Right ventricle myocardium superior (tissue), 1 donor: ENCODE results near the gene PFKFB2. TPM values are rescaled to one million over a fixed set of nuclear protein-coding genes. Genes with fewer than 3 reads are reported as not detected.
A peak's percentile ranks its signal among the peaks of the same experiment; 100 is the strongest.

Experiments
- ATAC-seq: fragments of 200-7000 bp; cut with Tn5 transposase; one replicate; pipeline ENCODE4 v1.9.1; 2020; ENCODE audit warnings: mild to moderate bottlenecking; ENCODE audit not compliant: poor library complexity
- DNase-seq: peaks from one replicate; pipeline ENCODE4 v3.0.0-alpha.2; 2020
- intact Hi-C: fragments of 100-400 bp; cut with DNase I; formaldehyde crosslinking; loops from one replicate; pipeline ENCODE4 v1.11.2; 2022
- total RNA-seq: library from RNA; stranded (reverse); fragmentation: NEBNext Ultra II Directional; extraction: Animal tissue kit (Norgen Biotek cat#: 25700); gene quantifications from one replicate; pipeline ENCODE4 v1.2.1, GENCODE V29; 2021
- donor health status: DM: no; HTN: yes; CAD: no; lungs with severe emphysema.

PFKFB2 gene
- total RNA-seq, 1 donor from 2014 or later = 77.9 TPM

- no peak for ATAC-seq
- intact Hi-C loops = no loop called here
These were observed 32.4 kb upstream of the PFKFB2 start for GRCh38 chr1:207020709-207021107.

DNA sequence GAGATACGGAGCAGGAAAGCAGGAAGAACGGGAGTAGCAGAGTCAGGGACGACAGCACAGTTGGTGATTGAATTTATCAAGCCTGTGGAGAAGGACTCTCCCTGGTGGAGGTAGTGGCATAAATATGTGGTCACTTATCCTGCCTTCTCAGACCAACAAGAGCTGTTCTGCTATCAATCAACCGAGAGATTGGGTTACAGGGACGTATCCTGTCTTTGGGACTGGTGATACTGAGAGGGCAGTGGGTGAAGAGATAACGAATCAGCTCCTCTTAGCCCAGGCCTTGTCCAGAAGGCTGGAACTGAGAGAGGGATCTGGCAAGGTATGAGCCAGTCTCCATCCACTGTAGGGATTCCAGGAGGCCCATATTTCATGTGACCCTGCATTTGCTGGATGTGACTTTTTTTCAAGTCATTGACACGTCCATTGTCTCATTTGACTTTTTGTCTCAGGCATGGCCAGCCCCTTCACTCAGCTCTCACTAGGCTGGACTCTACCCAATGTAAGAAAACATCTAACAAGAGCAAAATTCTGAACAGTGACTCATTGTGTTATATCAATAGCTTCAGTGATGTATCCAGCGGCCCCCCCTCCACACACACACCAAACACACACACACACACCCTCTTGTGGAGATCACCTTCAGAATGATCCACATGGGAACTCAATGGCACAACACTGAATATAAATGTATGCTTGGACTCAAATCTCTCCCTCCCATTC lies 31.8 kb upstream of the PFKFB2 start:
- DNase-seq = no peak
- no peak for ATAC-seq
- intact Hi-C loops = no loop called here

More at GRCh38 chr1:207020709-207021107, 32.4 kb upstream of the PFKFB2 start:
- DNase-seq = no peak

GRCh38 chr1:207021876-207022596 lies 31.0 kb upstream of the PFKFB2 start:
- no peak for DNase-seq
- ATAC-seq = no peak
- intact Hi-C loops = no loop called here

- DNase-seq (peak; percentile 63), ATAC-seq (peak; percentile 35)
- intact Hi-C loops = no loop called here
These were observed 29.9 kb upstream of the PFKFB2 start for GRCh38 chr1:207022996-207023679.

- no peak for DNase-seq
- intact Hi-C loops = no loop called here
- ATAC-seq = peak; percentile 23
These were observed 28.6 kb upstream of the PFKFB2 start for GRCh38 chr1:207024202-207025145.

GRCh38 chr1:207025146-207025880 lies 27.8 kb upstream of the PFKFB2 start:
- intact Hi-C loops = no loop called here
- ATAC-seq = peak; percentile 77
- no peak for DNase-seq

DNA sequence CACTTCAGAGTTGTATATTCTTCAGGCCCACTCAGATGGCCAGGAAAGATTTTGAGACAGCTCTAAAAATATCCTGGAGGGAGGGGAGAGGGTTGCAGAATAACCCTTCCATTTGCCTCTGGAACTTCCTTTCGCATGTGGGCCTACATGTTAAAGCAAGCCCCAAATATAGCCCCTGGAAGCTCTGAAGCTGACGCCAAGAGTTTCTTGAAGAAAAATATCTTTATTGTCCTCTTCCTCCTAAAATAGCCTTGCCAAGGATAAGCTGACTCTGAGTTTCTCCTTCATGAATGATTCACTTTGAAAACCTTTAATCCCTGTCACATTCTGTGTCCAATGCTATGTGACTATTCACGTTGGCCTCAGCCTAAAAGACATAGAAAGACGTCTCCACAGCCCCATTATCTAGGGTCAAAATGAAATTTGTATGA lies 27.0 kb upstream of the PFKFB2 start:
- DNase-seq (no peak), ATAC-seq (no peak)
- intact Hi-C loops = no loop called here

- DNase-seq (no peak), ATAC-seq (no peak)
- intact Hi-C loops = no loop called here
These were observed 25.8 kb upstream of the PFKFB2 start for GRCh38 chr1:207027206-207027777.

DNA sequence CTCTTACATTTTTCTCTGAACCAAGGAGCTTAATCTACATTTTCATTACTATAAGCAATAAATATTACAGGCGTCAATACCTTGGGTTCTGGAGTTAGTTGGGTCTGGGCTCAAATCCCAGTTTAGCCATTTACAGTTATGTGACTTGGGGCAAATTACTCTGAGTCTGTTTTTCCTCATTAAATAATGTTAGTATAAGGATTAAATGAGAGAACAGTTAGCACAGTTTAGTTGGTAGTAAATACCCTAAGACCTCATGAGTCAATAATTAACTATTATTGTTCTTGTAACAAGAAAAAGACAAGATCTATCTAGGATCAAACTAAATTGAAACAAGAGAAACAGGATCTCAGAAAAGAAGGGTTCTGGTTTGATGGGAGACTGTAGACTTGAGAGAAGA lies 25.2 kb upstream of the PFKFB2 start:
- ATAC-seq (no peak), DNase-seq (no peak)
- intact Hi-C loops = no loop called here

GRCh38 chr1:207028884-207029650 lies 24.0 kb upstream of the PFKFB2 start:
- intact Hi-C loops = no loop called here
- DNase-seq (no peak), ATAC-seq (no peak)

DNA sequence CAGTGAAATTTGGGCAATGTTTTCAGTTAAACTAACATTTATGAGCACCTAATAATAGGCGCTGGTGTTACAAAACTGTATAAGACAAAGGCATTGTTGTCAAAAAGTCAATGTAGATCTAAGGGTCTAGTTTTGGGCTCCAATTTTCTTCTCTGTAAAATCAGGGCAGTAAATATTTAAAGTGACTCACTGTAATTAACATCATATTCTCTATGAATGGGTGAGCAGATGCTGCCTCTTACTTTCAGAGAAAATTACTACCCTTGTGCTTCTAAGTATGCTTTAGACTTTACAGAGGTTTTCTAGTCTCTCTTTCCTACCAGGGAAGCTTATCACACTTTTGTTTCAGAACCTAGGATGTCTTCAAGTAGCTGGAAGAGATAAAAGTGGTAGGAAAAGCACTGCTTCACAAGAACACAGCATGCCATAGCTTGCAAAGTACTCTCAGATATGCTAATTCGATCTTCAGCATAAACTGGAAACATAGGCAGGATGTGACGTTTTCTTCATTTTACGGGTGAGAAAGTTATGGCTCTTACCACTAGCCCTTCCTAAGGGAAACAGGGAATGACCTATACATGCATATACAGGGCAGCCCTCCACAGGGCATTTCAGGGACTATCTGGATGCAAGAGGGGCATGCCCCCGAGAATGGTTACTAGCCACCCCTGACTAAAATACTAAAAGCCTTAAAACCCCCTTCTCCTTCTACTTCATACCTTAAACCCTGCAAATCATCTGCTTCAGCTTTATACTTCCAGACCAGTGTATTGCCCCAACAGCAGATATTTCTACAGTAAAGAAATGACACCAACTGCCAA lies 23.2 kb upstream of the PFKFB2 start:
- intact Hi-C loops = no loop called here
- no peak for ATAC-seq
- no peak for DNase-seq

- ATAC-seq (no peak), DNase-seq (no peak)
- intact Hi-C loops = no loop called here
These were observed 22.5 kb upstream of the PFKFB2 start for GRCh38 chr1:207030522-207031009.

- no peak for ATAC-seq
- intact Hi-C loops = no loop called here
These were observed 22.1 kb upstream of the PFKFB2 start for GRCh38 chr1:207031016-207031415.

DNA sequence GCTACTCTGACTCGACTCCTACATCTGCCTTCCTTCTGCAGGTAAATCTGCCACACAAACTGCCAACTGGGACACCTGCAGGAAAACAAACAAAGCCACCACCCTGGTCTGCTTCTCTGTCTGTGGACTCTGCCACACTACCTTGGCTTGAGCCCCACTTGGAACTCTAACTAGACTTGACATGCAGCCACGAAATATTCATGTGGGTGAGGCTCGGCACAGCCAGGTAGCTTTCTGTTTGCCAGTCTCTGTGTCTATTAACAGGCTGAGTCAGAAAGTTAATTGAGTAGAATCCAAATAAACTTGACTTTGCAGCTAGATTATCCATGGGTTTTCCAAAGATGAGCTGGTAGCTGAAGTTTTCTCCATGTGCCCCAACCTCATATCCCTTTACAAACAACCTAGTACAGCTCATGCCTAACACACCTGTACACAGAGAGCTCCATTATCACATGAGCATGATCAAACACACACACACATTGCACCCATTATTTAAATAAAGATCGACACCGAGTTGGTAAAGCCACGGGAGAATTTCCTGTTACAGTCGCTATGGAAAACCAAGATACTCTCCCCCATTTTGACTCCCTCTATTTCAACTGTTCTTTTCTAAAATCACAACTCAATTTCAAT lies 21.3 kb upstream of the PFKFB2 start:
- peak; percentile 71 for ATAC-seq
- intact Hi-C loops = no loop called here
- no peak for DNase-seq

More at GRCh38 chr1:207031016-207031415, 22.1 kb upstream of the PFKFB2 start:
- no peak for DNase-seq

GRCh38 chr1:207032528-207033017 lies 20.5 kb upstream of the PFKFB2 start, which contains the start of gene C1orf116:
TSS of gene C1orf116 (minus strand) at chr1:207032756. CDS start at chr1:207027598, 5,158 bp downstream.
- ATAC-seq = peak; percentile 62
- intact Hi-C loops = no loop called here
- no peak for DNase-seq
